Measurements from ENCODE around the gene LGI2. TPM values are rescaled to one million over a fixed set of nuclear protein-coding genes. Genes with fewer than 3 reads are reported as not detected.

LGI2 gene
- total and polyA plus RNA-seq, 2 of the 8 experiments (the other 6 are each of a cell fraction or from before 2014, with no cell fraction given): 2.3 to 4.0 TPM

- TF ChIP-seq RNF2 (IDR thresholded peaks at IDR 0.05; ENCODE audit: borderline replicate concordance, low read depth, low read length, missing control alignments, poor library complexity, severe bottlenecking) (no peak), PHF8 (conservative IDR thresholded peaks at IDR 0.05; ENCODE audit: low read depth, low read length) (no peak), USF2 (IDR thresholded peaks at IDR 0.05; ENCODE audit: low read length) (no peak), HDAC2 (IDR thresholded peaks at IDR 0.05; ENCODE audit: borderline replicate concordance in 1 of 2, low read depth in 2 of 2, low read length in 2 of 2) (no peak), KDM5A (IDR thresholded peaks at IDR 0.05; ENCODE audit: low read length) (no peak), BACH1 (IDR thresholded peaks at IDR 0.05; ENCODE audit: low read length) (no peak)
These were observed 64.7 kb downstream of the LGI2 start (continued) for GRCh38 chr4:24966076-24966475.

Data from H1 (cell line).